NT2/D1 (cell line): Measurements from ENCODE around the gene ATL1.

Experiments used
- DNase-seq: peaks from one replicate; pipeline ENCODE4 v3.0.0-alpha.2; 2011; ENCODE audit warnings: low read depth, low spot score
- H3K27me3 ChIP-seq: 2 replicates; pipeline ENCODE4 v1.6.0; 2011; ENCODE audit warnings: mild to moderate bottlenecking; ENCODE audit not compliant: insufficient read length, insufficient read depth
- H3K36me3 ChIP-seq: 2 replicates; pipeline ENCODE4 v1.6.1; 2011; ENCODE audit warnings: mild to moderate bottlenecking, low read length, mixed read lengths; ENCODE audit not compliant: insufficient read depth, insufficient read length
- H3K4me1 ChIP-seq: 2 replicates; pipeline ENCODE4 v1.5.1; 2011; ENCODE audit not compliant: insufficient read depth, insufficient read length
- H3K4me3 ChIP-seq: 2 replicates; pipeline ENCODE4 v1.5.1; 2011; ENCODE audit warnings: low read depth; ENCODE audit not compliant: insufficient read length
- H3K9ac ChIP-seq: 2 replicates; pipeline ENCODE4 v1.6.0; 2011; ENCODE audit warnings: low read depth; ENCODE audit not compliant: insufficient read length
- H3K9me3 ChIP-seq: 2 replicates; pipeline ENCODE4 v1.5.1; 2011; ENCODE audit warnings: mild to moderate bottlenecking, low read length; ENCODE audit not compliant: insufficient read depth
- SUZ12 ChIP-seq: IDR thresholded peaks from 2 replicates; pipeline ENCODE4 v1.6.1; 2011; ENCODE audit not compliant: insufficient read length, insufficient read depth; ENCODE audit errors: extremely low read depth
- YY1 ChIP-seq: IDR thresholded peaks from 2 replicates; pipeline ENCODE4 v1.6.1; 2011; ENCODE audit not compliant: insufficient read length, insufficient read depth
- ZNF274 ChIP-seq: IDR thresholded peaks from 2 replicates; pipeline ENCODE4 v1.6.1; 2011; ENCODE audit warnings: mild to moderate bottlenecking, low read depth, low read length

Gene ATL1

DNA sequence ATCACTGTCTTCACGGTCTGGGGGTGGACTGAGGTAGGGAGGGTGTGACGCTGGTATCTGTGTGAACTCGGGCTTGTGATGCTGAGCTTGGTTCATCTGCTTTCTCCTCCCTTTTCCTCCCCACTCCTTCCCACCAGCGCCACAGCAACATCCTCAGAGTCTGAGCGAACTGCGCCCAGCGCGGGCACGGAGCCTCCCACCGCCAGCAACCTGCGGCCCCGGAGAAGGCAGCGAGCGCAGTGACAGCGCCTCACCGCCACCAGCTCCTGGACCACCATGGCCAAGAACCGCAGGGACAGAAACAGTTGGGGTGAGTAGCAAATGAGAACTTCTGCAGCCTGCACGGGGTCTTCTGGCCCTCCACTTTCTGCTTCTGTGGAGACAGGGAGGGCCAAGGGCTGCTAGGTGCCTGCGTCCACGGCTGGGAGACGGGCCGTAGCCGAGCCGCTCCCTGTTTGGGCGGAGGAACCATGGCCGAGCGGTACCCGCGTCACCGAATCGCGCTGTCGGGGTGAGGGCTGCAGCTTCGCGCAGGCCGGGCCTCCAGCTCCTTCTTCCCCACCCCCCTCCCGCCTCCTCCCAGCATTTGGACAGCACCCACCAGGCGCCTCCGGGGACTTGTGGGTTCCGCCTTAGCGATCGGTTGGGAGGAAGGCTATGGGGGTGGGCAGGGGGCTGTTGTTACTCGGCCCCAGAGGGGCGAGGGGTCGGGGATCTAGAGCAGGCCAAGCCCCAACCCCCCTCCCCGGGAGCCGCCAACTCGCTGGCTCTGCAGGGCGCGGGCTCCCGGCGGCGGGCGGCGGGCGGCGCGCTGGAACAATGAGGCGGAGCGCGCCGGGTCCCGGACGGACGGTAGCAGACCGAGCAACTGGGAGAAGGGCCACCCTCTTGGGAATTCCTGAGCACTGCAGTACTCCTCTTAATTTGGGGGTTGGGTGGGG is at the start of gene ATL1:
Gene ATL1 (plus strand): TSS at position 156 of the 941 bp plus-strand sequence. CDS start 121 bp downstream, at position 277.
- peaks cover 64% of the 10 kb centered on the region for H3K27me3 ChIP-seq
- peak within 1 kb of the TSS; percentile 72 for H3K9ac ChIP-seq
- H3K36me3 ChIP-seq, result no peaks in the 10 kb centered on the region
- no peaks in the 10 kb centered on the region for H3K4me1 ChIP-seq
- H3K9me3 ChIP-seq, result no peaks in the 10 kb centered on the region
- no peak for TF ChIP-seq SUZ12
- no peak for TF ChIP-seq YY1
- no peak for TF ChIP-seq ZNF274
- peak within 1 kb of the TSS; percentile 54 for H3K4me3 ChIP-seq
- DNase-seq, result peak; percentile 42

DNA sequence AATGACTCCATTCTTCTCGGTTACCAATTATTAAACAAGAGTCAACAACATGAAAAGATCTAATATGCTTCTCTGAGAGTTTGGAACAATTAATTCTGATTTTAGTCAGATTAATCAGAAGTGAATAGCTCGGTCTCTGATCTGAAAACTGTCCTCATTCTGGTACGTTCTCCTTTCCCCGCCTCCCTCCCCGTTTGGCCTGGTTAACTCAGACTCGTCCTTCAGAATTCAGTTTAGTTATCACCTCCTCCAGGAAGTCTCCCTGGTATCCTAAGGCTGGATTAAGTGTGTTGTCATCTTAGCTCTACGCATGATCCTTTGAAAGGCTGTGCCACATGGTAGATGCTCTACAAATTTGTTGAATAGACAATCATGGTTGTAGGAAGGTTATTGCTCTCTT is 49.8 kb upstream of the ATL1 start:
- H3K27me3 ChIP-seq, result no peaks in the 10 kb centered on the region
- DNase-seq, result no peak
- H3K36me3 ChIP-seq, result peaks cover 2% of the 10 kb centered on the region
- H3K9ac ChIP-seq, result no peak overlapping the region
- no peaks in the 10 kb centered on the region for H3K9me3 ChIP-seq
- no peak for TF ChIP-seq SUZ12
- TF ChIP-seq YY1, result no peak
- TF ChIP-seq ZNF274, result no peak
- no peak overlapping the region for H3K4me3 ChIP-seq
- H3K4me1 ChIP-seq, result no peaks in the 10 kb centered on the region

DNA sequence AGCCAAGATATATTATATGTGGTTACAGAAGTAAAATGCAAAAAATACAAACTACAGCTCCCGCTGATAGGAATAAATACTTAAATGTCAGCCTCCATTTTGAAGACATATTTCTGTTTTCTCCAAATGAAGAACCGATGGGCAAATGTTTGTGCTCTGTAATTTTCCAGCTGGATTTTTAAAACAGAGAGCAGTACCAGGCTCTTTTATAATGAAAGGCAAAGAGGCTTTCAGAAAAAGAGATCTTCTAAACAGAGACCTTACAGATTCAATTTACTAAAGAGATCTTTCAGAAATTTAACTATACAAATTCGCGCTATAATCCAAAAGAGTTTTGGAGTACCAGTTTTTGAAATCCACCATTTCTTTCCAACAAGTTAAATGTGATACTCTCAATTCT is 47.5 kb upstream of the ATL1 start:
- TF ChIP-seq SUZ12 (no peak), YY1 (no peak), ZNF274 (no peak)
- Histone ChIP-seq H3K4me1 (no peaks in the 10 kb centered on the region), H3K4me3 (no peak overlapping the region), H3K36me3 (peaks cover 7% of the 10 kb centered on the region), H3K27me3 (no peaks in the 10 kb centered on the region), H3K9me3 (no peaks in the 10 kb centered on the region), H3K9ac (no peak overlapping the region)
- no peak for DNase-seq

DNA sequence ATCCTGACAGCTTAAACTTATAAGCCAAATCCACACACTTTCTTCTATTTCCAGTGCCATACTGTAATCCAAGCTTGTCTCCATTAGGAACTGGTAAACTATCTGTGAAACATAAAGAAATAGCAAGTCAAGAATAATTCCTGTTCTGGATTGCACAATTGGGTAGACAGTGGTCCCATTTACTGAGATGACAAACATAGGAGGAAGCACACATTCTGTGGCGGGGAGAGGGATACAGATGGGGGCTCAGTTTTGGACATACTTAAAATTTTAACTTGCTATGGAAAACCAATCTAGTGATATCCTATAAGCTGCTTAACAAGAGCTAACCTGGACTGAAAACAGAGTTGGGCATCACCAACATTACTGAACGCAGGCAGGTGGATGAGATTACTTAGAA is 43.9 kb upstream of the ATL1 start:
- no peaks in the 10 kb centered on the region for H3K4me1 ChIP-seq
- DNase-seq, result no peak
- no peak overlapping the region for H3K4me3 ChIP-seq
- H3K27me3 ChIP-seq, result no peaks in the 10 kb centered on the region
- no peak overlapping the region for H3K9ac ChIP-seq
- H3K9me3 ChIP-seq, result no peaks in the 10 kb centered on the region
- no peak for TF ChIP-seq YY1
- no peak for TF ChIP-seq ZNF274
- H3K36me3 ChIP-seq, result peaks cover 5% of the 10 kb centered on the region

GRCh38 chr14:50520947-50521815 is 38.8 kb upstream of the ATL1 start:
- H3K27me3 ChIP-seq, result no peaks in the 10 kb centered on the region
- H3K9me3 ChIP-seq, result no peaks in the 10 kb centered on the region
- H3K4me1 ChIP-seq, result no peaks in the 10 kb centered on the region
- DNase-seq, result no peak
- no peak overlapping the region for H3K9ac ChIP-seq
- no peaks in the 10 kb centered on the region for H3K36me3 ChIP-seq
- TF ChIP-seq YY1 (no peak), SUZ12 (no peak), ZNF274 (no peak)
- no peak overlapping the region for H3K4me3 ChIP-seq

DNA sequence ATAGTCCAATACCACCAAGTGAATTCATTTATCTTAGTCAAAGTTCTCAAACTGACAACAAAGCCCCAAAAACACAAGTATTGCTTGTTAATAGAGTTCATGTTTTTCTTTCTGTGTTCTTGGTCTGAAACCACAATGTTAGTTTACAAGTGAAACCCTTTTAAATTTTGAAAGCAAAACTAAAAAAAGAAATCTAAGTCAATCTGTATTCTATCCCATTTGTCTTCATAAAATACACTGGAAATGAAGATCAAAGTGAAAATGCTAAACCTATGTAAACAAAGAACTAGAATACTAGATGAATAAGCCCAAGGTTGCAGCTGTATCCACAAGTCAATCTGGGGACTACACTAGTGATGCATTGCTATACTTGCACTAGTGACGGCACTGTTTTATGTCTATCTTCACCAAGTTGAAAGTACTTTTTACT is 38.0 kb upstream of the ATL1 start:
- Histone ChIP-seq H3K36me3 (no peaks in the 10 kb centered on the region), H3K27me3 (no peaks in the 10 kb centered on the region), H3K9ac (no peak overlapping the region), H3K4me1 (no peaks in the 10 kb centered on the region), H3K4me3 (no peak overlapping the region), H3K9me3 (no peaks in the 10 kb centered on the region)
- no peak for DNase-seq
- no peak for TF ChIP-seq ZNF274
- TF ChIP-seq YY1, result no peak
- no peak for TF ChIP-seq SUZ12
